Measurements from ENCODE around the gene SELENOI.

Gene SELENOI

DNA sequence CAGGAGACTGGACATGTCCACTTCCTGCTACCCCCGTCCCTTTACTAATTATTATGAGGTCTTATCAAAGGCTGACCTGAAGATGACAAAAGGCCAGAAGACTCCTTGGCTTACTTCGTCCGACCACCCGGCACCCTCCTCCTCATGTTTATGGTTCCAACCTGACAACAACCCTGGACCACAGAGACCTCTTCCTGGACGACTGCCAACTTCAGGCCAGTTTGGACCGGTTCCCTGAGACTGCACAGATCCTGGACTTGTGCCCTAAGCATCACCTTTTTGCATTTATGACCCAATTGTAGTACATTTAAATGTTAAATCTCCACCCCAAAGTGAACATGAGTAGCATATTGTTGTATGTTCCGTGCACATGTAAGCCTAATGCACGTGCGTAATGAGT lies 61.6 kb downstream of the SELENOI start:
- peaks cover 14% of the 10 kb centered on the region for H3K27me3 ChIP-seq (ENCODE audit: control insufficient read depth, low read length)
- H3K4me1 ChIP-seq (ENCODE audit: control insufficient read depth, low read length), result no peaks in the 10 kb centered on the region
- no peak overlapping the region for H3K27ac ChIP-seq (ENCODE audit: low read depth, low read length)
- H3K4me2 ChIP-seq (ENCODE audit: low read length), result no peak overlapping the region
- TF ChIP-seq EZH2phosphoT487 (IDR thresholded peaks at IDR 0.05; ENCODE audit: borderline replicate concordance, low read length), result no peak
- TF ChIP-seq, protein P1, sequence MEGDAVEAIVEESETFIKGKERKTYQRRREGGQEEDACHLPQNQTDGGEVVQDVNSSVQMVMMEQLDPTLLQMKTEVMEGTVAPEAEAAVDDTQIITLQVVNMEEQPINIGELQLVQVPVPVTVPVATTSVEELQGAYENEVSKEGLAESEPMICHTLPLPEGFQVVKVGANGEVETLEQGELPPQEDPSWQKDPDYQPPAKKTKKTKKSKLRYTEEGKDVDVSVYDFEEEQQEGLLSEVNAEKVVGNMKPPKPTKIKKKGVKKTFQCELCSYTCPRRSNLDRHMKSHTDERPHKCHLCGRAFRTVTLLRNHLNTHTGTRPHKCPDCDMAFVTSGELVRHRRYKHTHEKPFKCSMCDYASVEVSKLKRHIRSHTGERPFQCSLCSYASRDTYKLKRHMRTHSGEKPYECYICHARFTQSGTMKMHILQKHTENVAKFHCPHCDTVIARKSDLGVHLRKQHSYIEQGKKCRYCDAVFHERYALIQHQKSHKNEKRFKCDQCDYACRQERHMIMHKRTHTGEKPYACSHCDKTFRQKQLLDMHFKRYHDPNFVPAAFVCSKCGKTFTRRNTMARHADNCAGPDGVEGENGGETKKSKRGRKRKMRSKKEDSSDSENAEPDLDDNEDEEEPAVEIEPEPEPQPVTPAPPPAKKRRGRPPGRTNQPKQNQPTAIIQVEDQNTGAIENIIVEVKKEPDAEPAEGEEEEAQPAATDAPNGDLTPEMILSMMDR (IDR thresholded peaks at IDR 0.05; ENCODE audit: low read depth, low read length, poor library complexity, severe bottlenecking), result no peak
- H3K4me3 ChIP-seq (ENCODE audit: low read length), result no peak overlapping the region
- H3K9me3 ChIP-seq (ENCODE audit: control insufficient read depth, insufficient read depth, low read length), result no peaks in the 10 kb centered on the region
- H3K9me2 ChIP-seq (replicated peaks; ENCODE audit: control insufficient read depth, low read length), result no peaks in the 10 kb centered on the region
- no peaks in the 10 kb centered on the region for H3K36me3 ChIP-seq (ENCODE audit: control insufficient read depth, low read length)
- H4K20me1 ChIP-seq (ENCODE audit: control insufficient read depth, insufficient read depth, low read depth, low read length), result no peaks in the 10 kb centered on the region
- H3K79me2 ChIP-seq (ENCODE audit: control insufficient read depth, low read length), result no peaks in the 10 kb centered on the region
- no peaks in the 10 kb centered on the region for H3F3A ChIP-seq (ENCODE audit: control insufficient read depth, insufficient read depth)

DNA sequence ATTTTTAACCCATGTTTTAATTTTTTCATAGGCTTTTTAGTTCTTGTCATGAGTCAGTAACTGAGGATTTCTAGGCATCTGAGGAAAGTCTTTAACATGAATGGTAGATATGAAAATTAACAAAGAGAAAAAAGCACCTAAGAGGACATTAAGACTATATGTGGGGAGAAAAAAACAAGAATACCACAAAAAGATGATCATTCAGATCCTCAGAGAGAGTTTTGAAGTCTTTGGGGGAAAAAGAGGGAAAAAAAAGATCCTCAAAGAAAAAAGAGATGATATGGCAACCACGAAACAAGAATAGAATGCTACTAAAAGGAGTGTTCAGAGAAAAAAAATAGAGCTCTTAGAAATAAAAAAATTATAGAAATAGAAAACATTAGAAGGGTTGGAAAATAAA lies 63.8 kb downstream of the SELENOI start:
- Histone ChIP-seq H4K20me1 (ENCODE audit: control insufficient read depth, insufficient read depth, low read depth, low read length) (no peaks in the 10 kb centered on the region), H3K27ac (ENCODE audit: low read depth, low read length) (no peak overlapping the region)

DNA sequence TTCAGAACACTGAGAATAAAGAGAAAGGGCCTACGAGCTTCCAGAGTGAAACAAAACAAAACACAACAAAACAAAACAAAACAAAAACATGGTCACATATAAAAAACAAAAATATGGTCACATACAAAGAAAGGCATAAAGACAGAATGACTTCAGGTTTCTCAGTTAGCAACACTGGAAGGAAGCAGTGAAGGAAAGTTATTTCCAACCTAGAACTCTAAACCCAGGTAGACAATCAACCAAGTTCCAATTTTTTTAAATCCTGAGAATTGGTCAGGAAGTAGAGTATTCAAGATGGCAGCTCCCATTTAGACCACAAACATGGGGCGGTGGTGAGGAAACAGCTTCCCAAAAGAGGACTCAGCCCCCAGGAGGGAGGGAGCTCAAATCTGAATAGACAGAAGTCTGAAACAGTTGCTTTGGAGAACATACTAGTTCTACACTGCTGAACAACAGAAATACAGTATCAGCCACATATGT lies 64.9 kb downstream of the SELENOI start:
- Histone ChIP-seq H3K36me3 (ENCODE audit: control insufficient read depth, low read length) (no peaks in the 10 kb centered on the region), H3K9me2 (replicated peaks; ENCODE audit: control insufficient read depth, low read length) (no peaks in the 10 kb centered on the region), H3K4me3 (ENCODE audit: low read length) (no peak overlapping the region), H3K27ac (ENCODE audit: low read depth, low read length) (no peak overlapping the region), H4K20me1 (ENCODE audit: control insufficient read depth, insufficient read depth, low read depth, low read length) (no peaks in the 10 kb centered on the region), H3K79me2 (ENCODE audit: control insufficient read depth, low read length) (no peaks in the 10 kb centered on the region), H3F3A (ENCODE audit: control insufficient read depth, insufficient read depth) (no peaks in the 10 kb centered on the region), H3K27me3 (ENCODE audit: control insufficient read depth, low read length) (peaks cover 16% of the 10 kb centered on the region), H3K9me3 (ENCODE audit: control insufficient read depth, insufficient read depth, low read length) (no peaks in the 10 kb centered on the region), H3K4me2 (ENCODE audit: low read length) (no peak overlapping the region), H3K4me1 (ENCODE audit: control insufficient read depth, low read length) (no peaks in the 10 kb centered on the region)
- no peak for TF ChIP-seq EZH2phosphoT487 (IDR thresholded peaks at IDR 0.05; ENCODE audit: borderline replicate concordance, low read length)
- TF ChIP-seq, protein P1 (IDR thresholded peaks at IDR 0.05; ENCODE audit: low read depth, low read length, poor library complexity, severe bottlenecking), result no peak

More for the DNA sequence above, 63.8 kb downstream of the SELENOI start:
- no peak overlapping the region for H3K4me3 ChIP-seq (ENCODE audit: low read length)
- H3K79me2 ChIP-seq (ENCODE audit: control insufficient read depth, low read length), result no peaks in the 10 kb centered on the region
- no peaks in the 10 kb centered on the region for H3K4me1 ChIP-seq (ENCODE audit: control insufficient read depth, low read length)
- H3K36me3 ChIP-seq (ENCODE audit: control insufficient read depth, low read length), result no peaks in the 10 kb centered on the region
- no peaks in the 10 kb centered on the region for H3K9me3 ChIP-seq (ENCODE audit: control insufficient read depth, insufficient read depth, low read length)
- no peaks in the 10 kb centered on the region for H3K9me2 ChIP-seq (replicated peaks; ENCODE audit: control insufficient read depth, low read length)
- H3K4me2 ChIP-seq (ENCODE audit: low read length), result no peak overlapping the region
- peaks cover 16% of the 10 kb centered on the region for H3K27me3 ChIP-seq (ENCODE audit: control insufficient read depth, low read length)
- no peaks in the 10 kb centered on the region for H3F3A ChIP-seq (ENCODE audit: control insufficient read depth, insufficient read depth)
- TF ChIP-seq, protein P1 (IDR thresholded peaks at IDR 0.05; ENCODE audit: low read depth, low read length, poor library complexity, severe bottlenecking), result no peak

DNA sequence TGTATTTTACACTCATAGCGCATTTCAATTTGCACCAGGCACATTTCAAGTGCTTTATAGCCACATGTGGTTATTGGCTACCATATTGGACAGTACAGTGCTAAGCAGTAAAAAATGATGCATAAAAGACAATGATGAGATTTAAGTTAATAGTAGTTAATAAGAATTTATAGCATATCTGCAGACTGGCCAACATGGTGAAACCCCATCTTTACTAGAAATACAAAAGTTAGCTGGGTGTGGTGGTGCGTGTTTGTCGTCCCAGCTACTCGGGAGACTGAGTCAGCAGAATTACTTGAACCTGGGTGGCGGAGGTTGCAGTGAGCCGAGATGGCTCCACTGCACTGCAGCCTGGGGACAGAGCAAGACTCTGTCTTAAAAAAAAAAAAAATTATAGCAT lies 65.5 kb downstream of the SELENOI start:
- Histone ChIP-seq H3K4me1 (ENCODE audit: control insufficient read depth, low read length) (no peaks in the 10 kb centered on the region), H3K9me2 (replicated peaks; ENCODE audit: control insufficient read depth, low read length) (no peaks in the 10 kb centered on the region), H3K79me2 (ENCODE audit: control insufficient read depth, low read length) (no peaks in the 10 kb centered on the region), H3K4me3 (ENCODE audit: low read length) (no peak overlapping the region), H3K36me3 (ENCODE audit: control insufficient read depth, low read length) (no peaks in the 10 kb centered on the region), H3K9me3 (ENCODE audit: control insufficient read depth, insufficient read depth, low read length) (no peaks in the 10 kb centered on the region), H3K4me2 (ENCODE audit: low read length) (no peak overlapping the region), H3F3A (ENCODE audit: control insufficient read depth, insufficient read depth) (no peaks in the 10 kb centered on the region), H3K27ac (ENCODE audit: low read depth, low read length) (no peak overlapping the region), H3K27me3 (ENCODE audit: control insufficient read depth, low read length) (peaks cover 16% of the 10 kb centered on the region), H4K20me1 (ENCODE audit: control insufficient read depth, insufficient read depth, low read depth, low read length) (no peaks in the 10 kb centered on the region)
- TF ChIP-seq, protein P1 (IDR thresholded peaks at IDR 0.05; ENCODE audit: low read depth, low read length, poor library complexity, severe bottlenecking), result no peak
- no peak for TF ChIP-seq EZH2phosphoT487 (IDR thresholded peaks at IDR 0.05; ENCODE audit: borderline replicate concordance, low read length)

Measured in DOHH2 (cell line).